Measurements from ENCODE around the gene ULK2.
"Not testable (repeated sequence)": the region's sequence is repeated elsewhere in the genome, so short reads cannot be mapped to it uniquely, and the experiment has no call there.

The ULK2 gene

GRCh38 chr17:19768046-19768782 lies 99.5 kb downstream of the ULK2 start:
- no peak for DNase-seq (ENCODE audit: low read depth in 2 of 2, low spot score in 1 of 2)

- DNase-seq (ENCODE audit: low read depth in 2 of 2, low spot score in 1 of 2): peak; percentile 58 to 67
Measured at GRCh38 chr17:19766421-19767270, 101.1 kb downstream of the ULK2 start.

GRCh38 chr17:19766016-19766415 lies 101.7 kb downstream of the ULK2 start:
- DNase-seq (ENCODE audit: low read depth in 2 of 2, low spot score in 1 of 2): no peak

- DNase-seq (ENCODE audit: low read depth in 2 of 2, low spot score in 1 of 2): not testable (repeated sequence)
Measured at GRCh38 chr17:19763991-19764390, 103.7 kb downstream of the ULK2 start.

GRCh38 chr17:19763416-19763815 lies 104.3 kb downstream of the ULK2 start:
- DNase-seq (ENCODE audit: low read depth in 2 of 2, low spot score in 1 of 2): no peak

- peak; percentile 16 to 32 for DNase-seq (ENCODE audit: low read depth in 2 of 2, low spot score in 1 of 2)
Measured at GRCh38 chr17:19762515-19762961, 105.2 kb downstream of the ULK2 start.

- no peak for DNase-seq (ENCODE audit: low read depth in 2 of 2, low spot score in 1 of 2)
Measured at GRCh38 chr17:19760746-19761145, 107.0 kb downstream of the ULK2 start.

GRCh38 chr17:19759568-19760549 lies 107.9 kb downstream of the ULK2 start:
- no peak for DNase-seq (ENCODE audit: low read depth in 2 of 2, low spot score in 1 of 2)

- no peak for DNase-seq (ENCODE audit: low read depth in 2 of 2, low spot score in 1 of 2)
Measured at GRCh38 chr17:19757536-19758180, 110.1 kb downstream of the ULK2 start.

GRCh38 chr17:19756546-19756945 lies 111.2 kb downstream of the ULK2 start:
- no peak for DNase-seq (ENCODE audit: low read depth in 2 of 2, low spot score in 1 of 2)

- DNase-seq (ENCODE audit: low read depth in 2 of 2, low spot score in 1 of 2): no peak
Measured at GRCh38 chr17:19755821-19756510, 111.8 kb downstream of the ULK2 start.

GRCh38 chr17:19755392-19755791 lies 112.3 kb downstream of the ULK2 start:
- no peak for DNase-seq (ENCODE audit: low read depth in 2 of 2, low spot score in 1 of 2)

- no peak for DNase-seq (ENCODE audit: low read depth in 2 of 2, low spot score in 1 of 2)
Measured at GRCh38 chr17:19753661-19754463, 113.9 kb downstream of the ULK2 start.

- no peak for DNase-seq (ENCODE audit: low read depth in 2 of 2, low spot score in 1 of 2)
Measured at GRCh38 chr17:19753051-19753509, 114.7 kb downstream of the ULK2 start.

- DNase-seq (ENCODE audit: low read depth in 2 of 2, low spot score in 1 of 2): no peak
Measured at GRCh38 chr17:19752216-19753050, 115.3 kb downstream of the ULK2 start.

GRCh38 chr17:19750835-19751234 lies 116.9 kb downstream of the ULK2 start:
- DNase-seq (ENCODE audit: low read depth in 2 of 2, low spot score in 1 of 2): no peak

- DNase-seq (ENCODE audit: low read depth in 2 of 2, low spot score in 1 of 2): no peak
Measured at GRCh38 chr17:19750020-19750572, 117.6 kb downstream of the ULK2 start.

- DNase-seq (ENCODE audit: low read depth in 2 of 2, low spot score in 1 of 2): no peak
Measured at GRCh38 chr17:19748807-19749193, 118.9 kb downstream of the ULK2 start.
